ENCODE data around the gene APEH.

- TF ChIP-seq YY1 (IDR thresholded peaks at IDR 0.05; ENCODE audit: insufficient read depth, insufficient read length) = no peak
- TF ChIP-seq ZNF274 (IDR thresholded peaks at IDR 0.05; ENCODE audit: low read depth, low read length) = no peak
- no peak for TF ChIP-seq SUZ12 (IDR thresholded peaks at IDR 0.05; ENCODE audit: extremely low read depth, insufficient read depth, insufficient read length)
Measured at GRCh38 chr3:49721596-49721895, 47.4 kb downstream of the APEH start.

All from NT2/D1 (cell line).